ENCODE results near the gene SLC6A8.
"Not testable (repeated sequence)": the region's sequence is repeated elsewhere in the genome, so short reads cannot be mapped to it uniquely, and the experiment has no call there.

The SLC6A8 gene

GRCh38 chrX:153699210-153699783 lies 11.6 kb downstream of the SLC6A8 start:
- H3K18ac ChIP-seq (ENCODE audit: low read length); H3K4ac ChIP-seq (ENCODE audit: low read depth, low read length); H2BK15ac ChIP-seq (replicated peaks; ENCODE audit: low read depth); H3K27ac ChIP-seq (ENCODE audit: low read depth, low read length); H3K27me3 ChIP-seq (ENCODE audit: insufficient read depth, low read length, poor library complexity); H2BK120ac ChIP-seq (ENCODE audit: low read depth, low read length); H4K8ac ChIP-seq (ENCODE audit: low read depth, low read length); H3K9ac ChIP-seq (ENCODE audit: low read length); H3K4me2 ChIP-seq (ENCODE audit: low read length); H3K4me1 ChIP-seq (ENCODE audit: control insufficient read depth, low read depth, low read length); H2AK5ac ChIP-seq (ENCODE audit: low read length); DNase-seq; H3K56ac ChIP-seq (ENCODE audit: low read length); H3K79me2 ChIP-seq (ENCODE audit: control insufficient read depth, insufficient read depth, low read length); H4K5ac ChIP-seq (ENCODE audit: low read length); H2BK5ac ChIP-seq (ENCODE audit: low read length); H3K23ac ChIP-seq (ENCODE audit: low read length); H3K4me3 ChIP-seq (ENCODE audit: low read length); H3K36me3 ChIP-seq (ENCODE audit: control insufficient read depth, insufficient read depth, low read length); H3K79me1 ChIP-seq (ENCODE audit: low read length): not testable (repeated sequence)
- no CpG with 5 or more reads among the region's 16 CpGs for WGBS (ENCODE audit: extremely low coverage, insufficient coverage, low lambda C conversion rate)

DNA sequence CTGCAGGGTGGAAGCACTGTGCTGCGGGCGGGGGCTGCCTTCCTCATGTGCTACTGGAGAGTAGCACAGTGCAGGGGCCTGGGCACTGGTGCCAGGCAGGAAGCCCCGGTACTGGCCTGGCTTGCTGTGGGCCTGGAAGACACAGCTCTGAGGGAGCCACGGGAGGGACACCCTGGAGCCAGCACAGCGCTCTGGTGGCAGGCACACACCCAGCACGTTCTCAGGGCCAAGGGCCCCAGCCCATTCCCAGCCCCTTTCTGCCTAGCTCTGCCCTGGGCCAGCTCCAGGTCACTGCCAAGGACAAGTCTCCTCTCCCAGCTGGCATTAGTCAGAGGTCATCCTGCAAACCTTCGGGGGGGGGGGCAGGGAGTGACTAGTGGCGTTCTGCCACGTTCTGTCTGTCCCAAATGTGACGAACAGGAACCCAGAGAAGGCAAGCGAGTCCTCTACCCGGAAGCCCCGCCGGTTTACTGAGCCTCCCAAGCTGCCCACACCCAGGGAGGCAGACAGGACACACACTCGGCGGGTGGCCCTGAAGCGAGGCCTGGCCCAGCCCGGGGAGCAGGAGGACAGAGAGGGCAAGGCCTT lies 12.2 kb downstream of the SLC6A8 start:
- not testable (repeated sequence) for H3K36me3 ChIP-seq (ENCODE audit: control insufficient read depth, insufficient read depth, low read length); H3K4me3 ChIP-seq (ENCODE audit: low read length); H3K27me3 ChIP-seq (ENCODE audit: insufficient read depth, low read length, poor library complexity); H3K56ac ChIP-seq (ENCODE audit: low read length); H3K4me2 ChIP-seq (ENCODE audit: low read length); H3K4ac ChIP-seq (ENCODE audit: low read depth, low read length); H3K9ac ChIP-seq (ENCODE audit: low read length); DNase-seq; H2BK120ac ChIP-seq (ENCODE audit: low read depth, low read length); H3K27ac ChIP-seq (ENCODE audit: low read depth, low read length); H2BK15ac ChIP-seq (replicated peaks; ENCODE audit: low read depth); H3K23ac ChIP-seq (ENCODE audit: low read length); H3K79me1 ChIP-seq (ENCODE audit: low read length); H4K8ac ChIP-seq (ENCODE audit: low read depth, low read length); H3K4me1 ChIP-seq (ENCODE audit: control insufficient read depth, low read depth, low read length); H3K79me2 ChIP-seq (ENCODE audit: control insufficient read depth, insufficient read depth, low read length); H2AK5ac ChIP-seq (ENCODE audit: low read length); H4K5ac ChIP-seq (ENCODE audit: low read length); H2BK5ac ChIP-seq (ENCODE audit: low read length); H3K18ac ChIP-seq (ENCODE audit: low read length)
- WGBS (ENCODE audit: extremely low coverage, insufficient coverage, low lambda C conversion rate): no CpG with 5 or more reads among the region's 18 CpGs

GRCh38 chrX:153700376-153700945 lies 12.7 kb downstream of the SLC6A8 start:
- no peak overlapping the region for H4K8ac ChIP-seq (ENCODE audit: low read depth, low read length)
- no peaks in the 10 kb centered on the region for H3K27me3 ChIP-seq (ENCODE audit: insufficient read depth, low read length, poor library complexity)
- no peak overlapping the region for H2BK15ac ChIP-seq (replicated peaks; ENCODE audit: low read depth)
- H3K9ac ChIP-seq (ENCODE audit: low read length): no peak overlapping the region
- H3K18ac ChIP-seq (ENCODE audit: low read length): no peak overlapping the region
- no peak overlapping the region for H3K56ac ChIP-seq (ENCODE audit: low read length)
- H2AK5ac ChIP-seq (ENCODE audit: low read length): no peak overlapping the region
- no peak overlapping the region for H4K5ac ChIP-seq (ENCODE audit: low read length)
- no peak overlapping the region for H3K4me2 ChIP-seq (ENCODE audit: low read length)
- H3K79me2 ChIP-seq (ENCODE audit: control insufficient read depth, insufficient read depth, low read length): no peaks in the 10 kb centered on the region
- no CpG with 5 or more reads among the region's 15 CpGs for WGBS (ENCODE audit: extremely low coverage, insufficient coverage, low lambda C conversion rate)
- H3K4me1 ChIP-seq (ENCODE audit: control insufficient read depth, low read depth, low read length): no peaks in the 10 kb centered on the region
- no peak for DNase-seq
- H3K23ac ChIP-seq (ENCODE audit: low read length): no peak overlapping the region
- H3K36me3 ChIP-seq (ENCODE audit: control insufficient read depth, insufficient read depth, low read length): no peaks in the 10 kb centered on the region
- H3K4ac ChIP-seq (ENCODE audit: low read depth, low read length): no peak overlapping the region
- H2BK120ac ChIP-seq (ENCODE audit: low read depth, low read length): no peak overlapping the region
- H2BK5ac ChIP-seq (ENCODE audit: low read length): no peak overlapping the region
- no peak overlapping the region for H3K27ac ChIP-seq (ENCODE audit: low read depth, low read length)
- H3K79me1 ChIP-seq (ENCODE audit: low read length): no peaks in the 10 kb centered on the region
- no peak overlapping the region for H3K4me3 ChIP-seq (ENCODE audit: low read length)

GRCh38 chrX:153700967-153701366 lies 13.2 kb downstream of the SLC6A8 start:
- H4K5ac ChIP-seq (ENCODE audit: low read length): no peak overlapping the region
- no CpG with 5 or more reads among the region's 6 CpGs for WGBS (ENCODE audit: extremely low coverage, insufficient coverage, low lambda C conversion rate)

GRCh38 chrX:153701706-153702105 lies 14.0 kb downstream of the SLC6A8 start:
- no peak for DNase-seq
- Histone ChIP-seq H3K36me3 (ENCODE audit: control insufficient read depth, insufficient read depth, low read length) (no peaks in the 10 kb centered on the region), H2BK5ac (ENCODE audit: low read length) (no peak overlapping the region), H2BK15ac (replicated peaks; ENCODE audit: low read depth) (no peak overlapping the region), H4K8ac (ENCODE audit: low read depth, low read length) (no peak overlapping the region), H3K79me1 (ENCODE audit: low read length) (no peaks in the 10 kb centered on the region), H3K27me3 (ENCODE audit: insufficient read depth, low read length, poor library complexity) (no peaks in the 10 kb centered on the region), H2BK120ac (ENCODE audit: low read depth, low read length) (no peak overlapping the region), H3K79me2 (ENCODE audit: control insufficient read depth, insufficient read depth, low read length) (no peaks in the 10 kb centered on the region), H3K4ac (ENCODE audit: low read depth, low read length) (no peak overlapping the region), H3K9ac (ENCODE audit: low read length) (no peak overlapping the region), H3K23ac (ENCODE audit: low read length) (no peak overlapping the region), H3K18ac (ENCODE audit: low read length) (no peak overlapping the region), H3K4me2 (ENCODE audit: low read length) (no peak overlapping the region), H3K4me1 (ENCODE audit: control insufficient read depth, low read depth, low read length) (no peaks in the 10 kb centered on the region), H3K4me3 (ENCODE audit: low read length) (no peak overlapping the region), H4K5ac (ENCODE audit: low read length) (no peak overlapping the region), H3K27ac (ENCODE audit: low read depth, low read length) (no peak overlapping the region), H3K56ac (ENCODE audit: low read length) (no peak overlapping the region), H2AK5ac (ENCODE audit: low read length) (no peak overlapping the region)
- WGBS (ENCODE audit: extremely low coverage, insufficient coverage, low lambda C conversion rate): no CpG with 5 or more reads among the region's 12 CpGs

More at GRCh38 chrX:153700967-153701366, 13.2 kb downstream of the SLC6A8 start:
- H2BK120ac ChIP-seq (ENCODE audit: low read depth, low read length): no peak overlapping the region
- no peak overlapping the region for H3K4me2 ChIP-seq (ENCODE audit: low read length)
- no peak overlapping the region for H3K23ac ChIP-seq (ENCODE audit: low read length)
- H3K79me2 ChIP-seq (ENCODE audit: control insufficient read depth, insufficient read depth, low read length): no peaks in the 10 kb centered on the region
- no peak overlapping the region for H3K56ac ChIP-seq (ENCODE audit: low read length)
- no peak overlapping the region for H2BK5ac ChIP-seq (ENCODE audit: low read length)
- no peak overlapping the region for H2AK5ac ChIP-seq (ENCODE audit: low read length)
- no peak overlapping the region for H3K9ac ChIP-seq (ENCODE audit: low read length)
- H3K18ac ChIP-seq (ENCODE audit: low read length): no peak overlapping the region
- no peak overlapping the region for H2BK15ac ChIP-seq (replicated peaks; ENCODE audit: low read depth)
- no peaks in the 10 kb centered on the region for H3K27me3 ChIP-seq (ENCODE audit: insufficient read depth, low read length, poor library complexity)
- no peak overlapping the region for H4K8ac ChIP-seq (ENCODE audit: low read depth, low read length)
- no peak for DNase-seq
- H3K27ac ChIP-seq (ENCODE audit: low read depth, low read length): no peak overlapping the region
- H3K4ac ChIP-seq (ENCODE audit: low read depth, low read length): no peak overlapping the region
- no peaks in the 10 kb centered on the region for H3K79me1 ChIP-seq (ENCODE audit: low read length)
- no peaks in the 10 kb centered on the region for H3K4me1 ChIP-seq (ENCODE audit: control insufficient read depth, low read depth, low read length)
- H3K4me3 ChIP-seq (ENCODE audit: low read length): no peak overlapping the region
- H3K36me3 ChIP-seq (ENCODE audit: control insufficient read depth, insufficient read depth, low read length): no peaks in the 10 kb centered on the region
